HepG2 (cell line): ENCODE measurements around the gene PDZD4. TPM values are rescaled to one million over a fixed set of nuclear protein-coding genes. Genes with fewer than 3 reads are reported as not detected.

ENCODE experiments used
- FOXP1 ChIP-seq, 2 experiments: fragments of 450-650 bp in 1 of 2; IDR thresholded peaks; 2 replicates each; pipeline ENCODE4 v1.6.1; 2017 to 2018; ENCODE audit warnings: antibody characterized with exemption in 1 of 2
- KAT7 ChIP-seq: IDR thresholded peaks from 2 replicates; pipeline ENCODE4 v1.6.1; 2018; ENCODE audit warnings: borderline replicate concordance, missing compliant biosample characterization
- KDM1A ChIP-seq: IDR thresholded peaks from 2 replicates; pipeline ENCODE4 v1.6.1; 2016; ENCODE audit warnings: missing compliant biosample characterization
- KDM2A ChIP-seq: sonication (generic); formaldehyde crosslinking; IDR thresholded peaks from 2 replicates; pipeline ENCODE4 v1.4.0; 2020; ENCODE audit warnings: low read depth, missing genetic modification reagents, borderline replicate concordance
- MYNN ChIP-seq: sonication (generic); formaldehyde crosslinking; IDR thresholded peaks from 2 replicates; pipeline ENCODE4 v1.4.0; 2020; ENCODE audit warnings: mild to moderate bottlenecking, low read depth, missing genetic modification reagents
- POLR2AphosphoS2 ChIP-seq: IDR thresholded peaks from 2 replicates; pipeline ENCODE4 v1.6.1; 2011; ENCODE audit warnings: low read depth, low read length, improper control_type of control experiment
- RBM39 ChIP-seq: fragments of 200-400 bp; formaldehyde crosslinking; IDR thresholded peaks from one replicate; pipeline ENCODE4 v1.6.1; 2018; ENCODE audit warnings: antibody characterized with exemption, mild to moderate bottlenecking, low read depth, low read length; ENCODE audit not compliant: poor library complexity, severe bottlenecking
- TAF1 ChIP-seq: sonication (generic); formaldehyde crosslinking; IDR thresholded peaks from 2 replicates; pipeline ENCODE4 v1.4.0; 2020; ENCODE audit warnings: missing genetic modification reagents
- TP53 ChIP-seq: sonication (generic); formaldehyde crosslinking; conservative IDR thresholded peaks from 2 replicates; pipeline ENCODE4 v1.4.0; 2020; ENCODE audit warnings: missing genetic modification reagents
- ZFP90 ChIP-seq: sonication (generic); formaldehyde crosslinking; IDR thresholded peaks from 2 replicates; pipeline ENCODE4 v1.8.0; 2022; ENCODE audit warnings: missing genetic modification reagents, mild to moderate bottlenecking, inconsistent platforms, borderline replicate concordance
- ZNF329 ChIP-seq: sonication (generic); formaldehyde crosslinking; IDR thresholded peaks from 2 replicates; pipeline ENCODE4 v1.9.0; 2021; ENCODE audit warnings: low read depth, mild to moderate bottlenecking, missing genetic modification reagents
- ZNF577 ChIP-seq: sonication (generic); formaldehyde crosslinking; IDR thresholded peaks from 2 replicates; pipeline ENCODE4 v1.4.0; 2020; ENCODE audit warnings: mild to moderate bottlenecking, low read depth, missing genetic modification reagents, borderline replicate concordance
- ZNF772 ChIP-seq: sonication (generic); formaldehyde crosslinking; IDR thresholded peaks from 2 replicates; pipeline ENCODE4 v1.5.0; 2020; ENCODE audit warnings: mild to moderate bottlenecking, missing genetic modification reagents
- ZNF773 ChIP-seq: sonication (generic); formaldehyde crosslinking; IDR thresholded peaks from 2 replicates; pipeline ENCODE4 v1.4.0; 2020; ENCODE audit warnings: missing genetic modification reagents, borderline replicate concordance
- ZNF780A ChIP-seq: sonication (generic); formaldehyde crosslinking; IDR thresholded peaks from 2 replicates; pipeline ENCODE4 v1.8.0; 2022; ENCODE audit warnings: mild to moderate bottlenecking, missing genetic modification reagents, moderate library complexity
- polyA plus RNA-seq, 8 experiments: library from polyadenylated mRNA; depleted of rRNA in 3 of 8; stranded (reverse) in 7 of 8; unstranded in 1 of 8; fragments of >200 nt; fragmentation: Illumina TruSeq in 4 of 8; extraction: Trizol in 4 of 8; gene quantifications; 2 replicates each; pipeline versions ENCODE4 v1.2.1 to v1.2.3, GENCODE V29; 2011 to 2016; ENCODE audit warnings: low read depth in 4 of 8, missing spikeins in 1 of 8, mixed read lengths in 1 of 8; ENCODE audit not compliant: insufficient read depth in 1 of 8
- total RNA-seq, 5 experiments: library from RNA; depleted of rRNA; stranded (reverse); fragments of >200 nt; fragmentation: Illumina TruSeq; extraction: Trizol; gene quantifications; 2 replicates each; pipeline ENCODE4 v1.2.3, GENCODE V29; 2016; ENCODE audit warnings: low read depth in 1 of 5
- TF ChIP-seq, protein P1 (sequence below): sonication (generic); formaldehyde crosslinking; IDR thresholded peaks from 2 replicates; pipeline ENCODE4 v1.4.0; 2020; ENCODE audit warnings: missing genetic modification reagents
- TF ChIP-seq, protein P2 (sequence below): sonication (generic); formaldehyde crosslinking; IDR thresholded peaks from 2 replicates; pipeline ENCODE4 v1.5.1; 2020; ENCODE audit warnings: missing genetic modification reagents, mild to moderate bottlenecking, borderline replicate concordance
- TF ChIP-seq, protein P3 (sequence below): sonication (generic); formaldehyde crosslinking; IDR thresholded peaks from 2 replicates; pipeline ENCODE4 v1.4.0; 2020; ENCODE audit warnings: missing genetic modification reagents
- TF ChIP-seq, protein P4 (sequence below): fragments of 450-650 bp; IDR thresholded peaks from 2 replicates; pipeline ENCODE4 v1.6.1; 2016

Gene PDZD4
- total and polyA plus RNA-seq, 2 of the 13 experiments (the other 11 are each of a cell fraction or from before 2014, with no cell fraction given), result not detected

DNA sequence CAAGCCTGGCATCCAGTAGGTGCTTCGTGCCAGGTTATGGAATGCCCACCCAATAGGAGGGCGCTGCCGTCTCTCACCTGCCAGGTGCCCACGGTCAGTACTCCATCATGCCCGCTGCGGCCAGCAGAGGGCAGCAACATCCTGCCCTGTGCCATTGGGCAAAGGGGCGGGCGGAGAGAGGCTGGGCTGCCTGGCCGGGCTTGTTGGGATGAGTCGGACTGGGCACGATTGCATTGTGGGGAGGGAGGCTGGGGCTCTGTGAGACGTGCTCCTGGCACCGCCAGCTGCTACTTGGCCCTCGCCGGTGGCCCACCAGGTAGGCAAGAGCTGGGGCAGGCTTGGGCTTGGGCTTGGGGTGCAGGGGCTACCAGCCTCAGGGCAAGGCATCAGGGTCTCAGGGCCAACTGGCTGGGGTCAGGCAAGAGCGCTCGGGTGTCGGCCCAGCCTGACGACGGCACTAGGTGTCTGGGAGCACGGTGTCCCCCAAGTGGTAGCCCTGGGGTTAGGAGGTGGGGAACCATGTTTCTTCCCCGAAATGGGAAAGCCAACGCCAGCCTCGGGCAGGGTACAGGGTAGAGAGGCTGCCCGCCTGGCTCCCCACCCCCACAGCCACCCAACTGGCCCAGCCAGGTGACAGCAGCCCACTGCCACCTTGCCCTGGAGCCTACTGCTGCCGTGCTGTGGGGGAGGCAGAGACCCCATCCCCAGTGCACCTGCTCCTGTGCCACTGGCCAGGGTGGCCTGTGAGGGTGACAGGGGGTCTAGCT lies 66.2 kb downstream of the PDZD4 start, which contains the start of gene PLXNB3 (continued):
- no peak for TF ChIP-seq RBM39
- no peak for TF ChIP-seq ZNF773 (CRISPR knock-in tag)
- no peak for TF ChIP-seq FOXP1 (IDR thresholded peaks at IDR 0.05)
- no peak for TF ChIP-seq FOXP1 (CRISPR knock-in tag; IDR thresholded peaks at IDR 0.05)
- no peak for TF ChIP-seq TP53 (CRISPR knock-in tag)
- TF ChIP-seq ZNF577 (CRISPR knock-in tag), result no peak
- no peak for TF ChIP-seq POLR2AphosphoS2
- no peak for TF ChIP-seq ZNF772 (CRISPR knock-in tag)
- TF ChIP-seq, protein P1, sequence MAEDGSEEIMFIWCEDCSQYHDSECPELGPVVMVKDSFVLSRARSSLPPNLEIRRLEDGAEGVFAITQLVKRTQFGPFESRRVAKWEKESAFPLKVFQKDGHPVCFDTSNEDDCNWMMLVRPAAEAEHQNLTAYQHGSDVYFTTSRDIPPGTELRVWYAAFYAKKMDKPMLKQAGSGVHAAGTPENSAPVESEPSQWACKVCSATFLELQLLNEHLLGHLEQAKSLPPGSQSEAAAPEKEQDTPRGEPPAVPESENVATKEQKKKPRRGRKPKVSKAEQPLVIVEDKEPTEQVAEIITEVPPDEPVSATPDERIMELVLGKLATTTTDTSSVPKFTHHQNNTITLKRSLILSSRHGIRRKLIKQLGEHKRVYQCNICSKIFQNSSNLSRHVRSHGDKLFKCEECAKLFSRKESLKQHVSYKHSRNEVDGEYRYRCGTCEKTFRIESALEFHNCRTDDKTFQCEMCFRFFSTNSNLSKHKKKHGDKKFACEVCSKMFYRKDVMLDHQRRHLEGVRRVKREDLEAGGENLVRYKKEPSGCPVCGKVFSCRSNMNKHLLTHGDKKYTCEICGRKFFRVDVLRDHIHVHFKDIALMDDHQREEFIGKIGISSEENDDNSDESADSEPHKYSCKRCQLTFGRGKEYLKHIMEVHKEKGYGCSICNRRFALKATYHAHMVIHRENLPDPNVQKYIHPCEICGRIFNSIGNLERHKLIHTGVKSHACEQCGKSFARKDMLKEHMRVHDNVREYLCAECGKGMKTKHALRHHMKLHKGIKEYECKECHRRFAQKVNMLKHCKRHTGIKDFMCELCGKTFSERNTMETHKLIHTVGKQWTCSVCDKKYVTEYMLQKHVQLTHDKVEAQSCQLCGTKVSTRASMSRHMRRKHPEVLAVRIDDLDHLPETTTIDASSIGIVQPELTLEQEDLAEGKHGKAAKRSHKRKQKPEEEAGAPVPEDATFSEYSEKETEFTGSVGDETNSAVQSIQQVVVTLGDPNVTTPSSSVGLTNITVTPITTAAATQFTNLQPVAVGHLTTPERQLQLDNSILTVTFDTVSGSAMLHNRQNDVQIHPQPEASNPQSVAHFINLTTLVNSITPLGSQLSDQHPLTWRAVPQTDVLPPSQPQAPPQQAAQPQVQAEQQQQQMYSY (CRISPR knock-in tag), result no peak
- TF ChIP-seq, protein P2, sequence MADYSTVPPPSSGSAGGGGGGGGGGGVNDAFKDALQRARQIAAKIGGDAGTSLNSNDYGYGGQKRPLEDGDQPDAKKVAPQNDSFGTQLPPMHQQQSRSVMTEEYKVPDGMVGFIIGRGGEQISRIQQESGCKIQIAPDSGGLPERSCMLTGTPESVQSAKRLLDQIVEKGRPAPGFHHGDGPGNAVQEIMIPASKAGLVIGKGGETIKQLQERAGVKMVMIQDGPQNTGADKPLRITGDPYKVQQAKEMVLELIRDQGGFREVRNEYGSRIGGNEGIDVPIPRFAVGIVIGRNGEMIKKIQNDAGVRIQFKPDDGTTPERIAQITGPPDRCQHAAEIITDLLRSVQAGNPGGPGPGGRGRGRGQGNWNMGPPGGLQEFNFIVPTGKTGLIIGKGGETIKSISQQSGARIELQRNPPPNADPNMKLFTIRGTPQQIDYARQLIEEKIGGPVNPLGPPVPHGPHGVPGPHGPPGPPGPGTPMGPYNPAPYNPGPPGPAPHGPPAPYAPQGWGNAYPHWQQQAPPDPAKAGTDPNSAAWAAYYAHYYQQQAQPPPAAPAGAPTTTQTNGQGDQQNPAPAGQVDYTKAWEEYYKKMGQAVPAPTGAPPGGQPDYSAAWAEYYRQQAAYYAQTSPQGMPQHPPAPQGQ, result no peak
- TF ChIP-seq ZNF329 (CRISPR knock-in tag), result no peak
- no peak for TF ChIP-seq KAT7 (CRISPR knock-in tag)
- TF ChIP-seq ZNF780A (CRISPR knock-in tag), result no peak
- no peak for TF ChIP-seq TAF1
- TF ChIP-seq, protein P3, sequence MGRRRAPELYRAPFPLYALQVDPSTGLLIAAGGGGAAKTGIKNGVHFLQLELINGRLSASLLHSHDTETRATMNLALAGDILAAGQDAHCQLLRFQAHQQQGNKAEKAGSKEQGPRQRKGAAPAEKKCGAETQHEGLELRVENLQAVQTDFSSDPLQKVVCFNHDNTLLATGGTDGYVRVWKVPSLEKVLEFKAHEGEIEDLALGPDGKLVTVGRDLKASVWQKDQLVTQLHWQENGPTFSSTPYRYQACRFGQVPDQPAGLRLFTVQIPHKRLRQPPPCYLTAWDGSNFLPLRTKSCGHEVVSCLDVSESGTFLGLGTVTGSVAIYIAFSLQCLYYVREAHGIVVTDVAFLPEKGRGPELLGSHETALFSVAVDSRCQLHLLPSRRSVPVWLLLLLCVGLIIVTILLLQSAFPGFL (CRISPR knock-in tag), result no peak
- peak; percentile 65; the same call in 1 of the 2 replicates for TF ChIP-seq KDM2A (CRISPR knock-in tag)
- TF ChIP-seq, protein P4, sequence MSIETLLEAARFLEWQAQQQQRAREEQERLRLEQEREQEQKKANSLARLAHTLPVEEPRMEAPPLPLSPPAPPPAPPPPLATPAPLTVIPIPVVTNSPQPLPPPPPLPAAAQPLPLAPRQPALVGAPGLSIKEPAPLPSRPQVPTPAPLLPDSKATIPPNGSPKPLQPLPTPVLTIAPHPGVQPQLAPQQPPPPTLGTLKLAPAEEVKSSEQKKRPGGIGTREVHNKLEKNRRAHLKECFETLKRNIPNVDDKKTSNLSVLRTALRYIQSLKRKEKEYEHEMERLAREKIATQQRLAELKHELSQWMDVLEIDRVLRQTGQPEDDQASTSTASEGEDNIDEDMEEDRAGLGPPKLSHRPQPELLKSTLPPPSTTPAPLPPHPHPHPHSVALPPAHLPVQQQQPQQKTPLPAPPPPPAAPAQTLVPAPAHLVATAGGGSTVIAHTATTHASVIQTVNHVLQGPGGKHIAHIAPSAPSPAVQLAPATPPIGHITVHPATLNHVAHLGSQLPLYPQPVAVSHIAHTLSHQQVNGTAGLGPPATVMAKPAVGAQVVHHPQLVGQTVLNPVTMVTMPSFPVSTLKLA, result no peak
- no peak for TF ChIP-seq ZFP90 (CRISPR knock-in tag)
- no peak for TF ChIP-seq MYNN (CRISPR knock-in tag)
- TF ChIP-seq KDM1A, result no peak
